ENCODE data around the gene MT1F.

DNA sequence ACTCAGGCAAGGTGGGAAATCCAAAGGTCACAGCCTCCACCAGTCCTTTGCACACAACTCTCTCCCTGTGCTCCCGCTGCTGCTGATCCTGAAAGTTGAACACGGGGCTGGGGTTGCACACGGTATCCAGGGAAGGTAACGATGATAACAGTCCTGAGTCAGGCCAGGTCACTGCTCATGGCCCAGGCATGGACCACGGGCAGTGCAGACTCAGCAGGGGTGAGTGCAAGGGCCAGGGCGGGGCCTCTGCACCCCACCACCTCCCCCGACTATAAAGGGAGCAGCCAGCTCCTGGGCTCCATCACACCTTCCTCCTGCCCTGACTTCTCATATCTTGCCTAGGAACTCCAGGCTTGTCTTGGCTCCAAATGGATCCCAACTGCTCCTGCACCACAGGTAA lies 6.2 kb upstream of the MT1F start, which contains the start of gene MT1B:
- TF ChIP-seq, protein P1, sequence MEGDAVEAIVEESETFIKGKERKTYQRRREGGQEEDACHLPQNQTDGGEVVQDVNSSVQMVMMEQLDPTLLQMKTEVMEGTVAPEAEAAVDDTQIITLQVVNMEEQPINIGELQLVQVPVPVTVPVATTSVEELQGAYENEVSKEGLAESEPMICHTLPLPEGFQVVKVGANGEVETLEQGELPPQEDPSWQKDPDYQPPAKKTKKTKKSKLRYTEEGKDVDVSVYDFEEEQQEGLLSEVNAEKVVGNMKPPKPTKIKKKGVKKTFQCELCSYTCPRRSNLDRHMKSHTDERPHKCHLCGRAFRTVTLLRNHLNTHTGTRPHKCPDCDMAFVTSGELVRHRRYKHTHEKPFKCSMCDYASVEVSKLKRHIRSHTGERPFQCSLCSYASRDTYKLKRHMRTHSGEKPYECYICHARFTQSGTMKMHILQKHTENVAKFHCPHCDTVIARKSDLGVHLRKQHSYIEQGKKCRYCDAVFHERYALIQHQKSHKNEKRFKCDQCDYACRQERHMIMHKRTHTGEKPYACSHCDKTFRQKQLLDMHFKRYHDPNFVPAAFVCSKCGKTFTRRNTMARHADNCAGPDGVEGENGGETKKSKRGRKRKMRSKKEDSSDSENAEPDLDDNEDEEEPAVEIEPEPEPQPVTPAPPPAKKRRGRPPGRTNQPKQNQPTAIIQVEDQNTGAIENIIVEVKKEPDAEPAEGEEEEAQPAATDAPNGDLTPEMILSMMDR (IDR thresholded peaks at IDR 0.05 in 4 of 5, conservative IDR thresholded peaks at IDR 0.05 in 1 of 5): no peak
- TF ChIP-seq POLR2A (IDR thresholded peaks at IDR 0.05): no peak

Measured in gastrocnemius medialis (tissue), 4 donors.